ENCODE results near the gene CD9. TPM values are rescaled to one million over a fixed set of nuclear protein-coding genes. Genes with fewer than 3 reads are reported as not detected.

The CD9 gene
- total RNA-seq, 2 donors from 2014 or later, result 33.5 to 99.1 TPM

DNA sequence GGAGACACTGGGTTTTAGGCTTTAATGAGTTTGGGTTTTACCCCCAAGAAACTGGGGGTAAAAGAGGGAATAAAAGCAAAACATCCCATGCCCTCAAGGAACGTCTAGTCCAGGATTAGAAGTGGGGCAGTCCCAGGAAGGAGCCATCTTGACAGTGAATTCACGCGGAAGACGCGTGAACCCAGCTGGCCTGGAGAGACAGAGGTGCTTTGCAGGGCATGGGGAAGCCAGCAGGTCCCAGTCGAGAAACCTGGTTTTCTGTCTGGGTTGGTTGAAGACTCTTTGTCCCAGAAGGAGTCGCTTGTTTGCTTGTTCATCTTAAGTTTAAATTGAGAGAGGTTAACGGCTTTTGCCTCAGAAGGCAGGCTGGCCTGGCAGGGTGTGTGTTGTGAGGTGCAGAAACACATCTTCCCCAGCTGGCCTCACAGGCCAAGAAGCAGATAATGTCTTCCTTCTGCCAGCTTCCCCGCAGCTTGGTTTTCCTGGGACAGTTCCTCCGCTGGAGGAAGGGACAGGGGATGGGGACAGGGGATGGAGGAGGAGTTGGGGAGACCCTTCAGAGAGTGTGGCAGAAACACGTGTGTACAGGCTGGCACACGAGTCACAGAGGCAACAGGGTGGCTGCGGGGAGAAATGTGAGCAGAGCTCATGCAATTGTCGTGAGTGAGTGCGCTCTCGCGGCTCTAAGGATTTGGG lies 18.5 kb upstream of the CD9 start:
- no peak overlapping the region for H3K4me3 Mint-ChIP-seq
- Histone ChIP-seq H3K27ac (ENCODE audit: low read depth, low read length) (no peak overlapping the region), H3K27me3 (ENCODE audit: control insufficient read depth, insufficient read depth, low read length, poor library complexity, severe bottlenecking) (no peaks in the 10 kb centered on the region), H3K9ac (ENCODE audit: extremely low read depth, low read length, poor library complexity, severe bottlenecking) (no peak overlapping the region), H3K36me3 (ENCODE audit: control insufficient read depth, insufficient read depth, low read length) (no peaks in the 10 kb centered on the region), H3K9me3 (ENCODE audit: control insufficient read depth, low read length) (peaks cover 11% of the 10 kb centered on the region), H3K4me1 (ENCODE audit: control insufficient read depth, insufficient read depth, low read length) (no peaks in the 10 kb centered on the region), H3K4me3 (ENCODE audit: low read length) (no peak overlapping the region)
- peak; percentile 49 for DNase-seq
- H3K4me1 Mint-ChIP-seq, result peaks cover 23% of the 10 kb centered on the region
- H3K27me3 Mint-ChIP-seq (ENCODE audit: insufficient read depth), result no peaks in the 10 kb centered on the region
- no peaks in the 10 kb centered on the region for H3K36me3 Mint-ChIP-seq (ENCODE audit: low read depth)
- TF ChIP-seq, protein P1, sequence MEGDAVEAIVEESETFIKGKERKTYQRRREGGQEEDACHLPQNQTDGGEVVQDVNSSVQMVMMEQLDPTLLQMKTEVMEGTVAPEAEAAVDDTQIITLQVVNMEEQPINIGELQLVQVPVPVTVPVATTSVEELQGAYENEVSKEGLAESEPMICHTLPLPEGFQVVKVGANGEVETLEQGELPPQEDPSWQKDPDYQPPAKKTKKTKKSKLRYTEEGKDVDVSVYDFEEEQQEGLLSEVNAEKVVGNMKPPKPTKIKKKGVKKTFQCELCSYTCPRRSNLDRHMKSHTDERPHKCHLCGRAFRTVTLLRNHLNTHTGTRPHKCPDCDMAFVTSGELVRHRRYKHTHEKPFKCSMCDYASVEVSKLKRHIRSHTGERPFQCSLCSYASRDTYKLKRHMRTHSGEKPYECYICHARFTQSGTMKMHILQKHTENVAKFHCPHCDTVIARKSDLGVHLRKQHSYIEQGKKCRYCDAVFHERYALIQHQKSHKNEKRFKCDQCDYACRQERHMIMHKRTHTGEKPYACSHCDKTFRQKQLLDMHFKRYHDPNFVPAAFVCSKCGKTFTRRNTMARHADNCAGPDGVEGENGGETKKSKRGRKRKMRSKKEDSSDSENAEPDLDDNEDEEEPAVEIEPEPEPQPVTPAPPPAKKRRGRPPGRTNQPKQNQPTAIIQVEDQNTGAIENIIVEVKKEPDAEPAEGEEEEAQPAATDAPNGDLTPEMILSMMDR (conservative IDR thresholded peaks at IDR 0.05), result no peak
- H3K9me3 Mint-ChIP-seq, result peaks cover 18% of the 10 kb centered on the region
- 90 to 96% methylated on average over 14 to 17 of the region's 17 CpGs for WGBS, 2 experiments (ENCODE audit: insufficient coverage in 1 of 2, insufficient read length in 1 of 2)
- peak overlapping the region; percentile 16 for H3K27ac Mint-ChIP-seq

DNA sequence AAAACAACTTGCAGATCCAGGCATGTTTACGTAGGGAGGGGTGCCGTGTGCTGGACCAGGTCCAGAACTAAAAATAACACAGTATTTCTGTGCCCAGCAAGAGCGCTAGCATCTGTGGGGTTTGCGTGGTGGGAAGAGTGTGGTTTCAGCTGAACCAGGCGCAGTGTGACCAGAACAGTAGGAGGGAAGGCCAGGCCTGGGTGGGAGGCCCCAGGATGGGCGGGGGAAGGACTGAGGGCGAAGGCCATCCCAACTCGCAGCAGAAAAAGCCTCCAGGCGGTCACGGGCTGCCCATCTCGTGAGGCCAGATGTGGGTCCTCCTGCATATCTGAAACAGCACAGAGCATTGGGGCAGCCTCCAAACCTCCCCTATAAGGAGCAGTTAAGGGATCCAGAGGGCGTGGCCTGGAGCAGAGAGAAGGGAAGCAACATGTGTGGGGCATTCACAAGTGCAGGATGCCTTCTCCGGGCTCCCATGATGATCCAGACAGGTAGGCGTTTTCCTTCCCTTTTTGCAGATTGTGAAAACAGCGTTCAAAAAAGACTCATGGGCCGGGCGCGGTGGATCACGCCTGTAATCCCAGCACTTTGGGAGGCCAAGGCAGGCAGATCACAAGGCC lies 17.8 kb upstream of the CD9 start:
- Mint-ChIP-seq H3K27ac (peak overlapping the region; percentile 16), H3K9me3 (peaks cover 18% of the 10 kb centered on the region), H3K27me3 (ENCODE audit: insufficient read depth) (no peaks in the 10 kb centered on the region), H3K4me1 (peaks cover 23% of the 10 kb centered on the region), H3K36me3 (ENCODE audit: low read depth) (no peaks in the 10 kb centered on the region), H3K4me3 (no peak overlapping the region)
- DNase-seq, result peak; percentile 52
- Histone ChIP-seq H3K4me1 (ENCODE audit: control insufficient read depth, insufficient read depth, low read length) (no peaks in the 10 kb centered on the region), H3K9me3 (ENCODE audit: control insufficient read depth, low read length) (peaks cover 11% of the 10 kb centered on the region), H3K27ac (ENCODE audit: low read depth, low read length) (no peak overlapping the region), H3K9ac (ENCODE audit: extremely low read depth, low read length, poor library complexity, severe bottlenecking) (no peak overlapping the region), H3K36me3 (ENCODE audit: control insufficient read depth, insufficient read depth, low read length) (no peaks in the 10 kb centered on the region), H3K4me3 (ENCODE audit: low read length) (no peak overlapping the region), H3K27me3 (ENCODE audit: control insufficient read depth, insufficient read depth, low read length, poor library complexity, severe bottlenecking) (no peaks in the 10 kb centered on the region)
- 95 to 97% methylated on average over 14 to 19 of the region's 19 CpGs for WGBS, 2 experiments (ENCODE audit: insufficient coverage in 1 of 2, insufficient read length in 1 of 2)
- TF ChIP-seq, protein P1 (conservative IDR thresholded peaks at IDR 0.05), result no peak

DNA sequence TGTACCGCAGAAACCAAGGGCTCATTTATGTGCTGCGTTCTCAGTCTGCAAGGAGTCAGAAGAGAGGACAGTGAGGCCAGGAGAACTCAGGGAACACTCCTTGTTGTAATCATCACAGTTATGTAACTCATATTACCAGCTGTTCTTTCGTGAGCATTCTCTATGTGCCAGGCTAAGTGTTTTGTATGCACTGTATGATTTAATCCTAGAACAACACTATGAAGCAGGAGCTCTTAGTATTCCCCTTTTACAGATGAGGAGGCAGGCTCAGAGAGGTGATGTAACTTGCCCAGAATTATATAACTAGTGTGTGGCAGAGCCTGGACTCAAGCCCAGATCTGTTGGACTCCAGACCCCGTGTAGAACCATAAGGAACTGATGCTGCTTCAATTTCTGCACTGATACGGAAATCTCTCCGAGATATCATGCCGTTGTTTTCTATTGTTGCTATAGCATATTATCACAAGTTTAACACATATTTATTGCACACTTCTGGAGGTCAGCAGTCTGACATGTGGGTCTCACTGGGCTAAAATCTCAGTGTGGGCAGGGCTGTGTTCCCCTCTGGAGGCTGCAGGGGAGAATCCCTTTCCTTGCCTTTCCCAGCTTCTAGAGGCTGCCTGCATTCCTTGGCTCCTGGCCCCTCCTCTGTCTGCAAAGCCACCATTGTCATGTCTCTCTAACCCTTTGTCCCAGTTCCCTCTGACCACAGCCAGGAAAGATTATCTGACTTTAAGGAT lies 16.3 kb upstream of the CD9 start:
- Mint-ChIP-seq H3K36me3 (ENCODE audit: low read depth) (no peaks in the 10 kb centered on the region), H3K9me3 (peaks cover 18% of the 10 kb centered on the region), H3K4me1 (peaks cover 21% of the 10 kb centered on the region), H3K27ac (no peak overlapping the region), H3K4me3 (no peak overlapping the region), H3K27me3 (ENCODE audit: insufficient read depth) (peaks cover 3% of the 10 kb centered on the region)
- Histone ChIP-seq H3K36me3 (ENCODE audit: control insufficient read depth, insufficient read depth, low read length) (no peaks in the 10 kb centered on the region), H3K9me3 (ENCODE audit: control insufficient read depth, low read length) (peaks cover 11% of the 10 kb centered on the region), H3K9ac (ENCODE audit: extremely low read depth, low read length, poor library complexity, severe bottlenecking) (no peak overlapping the region), H3K4me3 (ENCODE audit: low read length) (no peak overlapping the region), H3K4me1 (ENCODE audit: control insufficient read depth, insufficient read depth, low read length) (no peaks in the 10 kb centered on the region), H3K27me3 (ENCODE audit: control insufficient read depth, insufficient read depth, low read length, poor library complexity, severe bottlenecking) (no peaks in the 10 kb centered on the region), H3K27ac (ENCODE audit: low read depth, low read length) (no peak overlapping the region)
- 92 to 93% methylated on average over 6 to 7 of the region's 7 CpGs for WGBS, 2 experiments (ENCODE audit: insufficient coverage in 1 of 2, insufficient read length in 1 of 2)
- TF ChIP-seq, protein P1 (conservative IDR thresholded peaks at IDR 0.05), result no peak
- DNase-seq, result peak; percentile 45

All from endodermal cell (in vitro differentiated cells).